LNCAP (cell line): ENCODE results near the gene LDLRAD3.

Source experiments
- CTCF ChIP-seq: fragments of 450-650 bp; IDR thresholded peaks from 2 replicates; pipeline ENCODE4 v1.5.1; 2017; ENCODE audit warnings: mild to moderate bottlenecking

LDLRAD3 gene

GRCh38 chr11:36195496-36196354 lies 251.9 kb downstream of the LDLRAD3 start:
- no peak for TF ChIP-seq CTCF

DNA sequence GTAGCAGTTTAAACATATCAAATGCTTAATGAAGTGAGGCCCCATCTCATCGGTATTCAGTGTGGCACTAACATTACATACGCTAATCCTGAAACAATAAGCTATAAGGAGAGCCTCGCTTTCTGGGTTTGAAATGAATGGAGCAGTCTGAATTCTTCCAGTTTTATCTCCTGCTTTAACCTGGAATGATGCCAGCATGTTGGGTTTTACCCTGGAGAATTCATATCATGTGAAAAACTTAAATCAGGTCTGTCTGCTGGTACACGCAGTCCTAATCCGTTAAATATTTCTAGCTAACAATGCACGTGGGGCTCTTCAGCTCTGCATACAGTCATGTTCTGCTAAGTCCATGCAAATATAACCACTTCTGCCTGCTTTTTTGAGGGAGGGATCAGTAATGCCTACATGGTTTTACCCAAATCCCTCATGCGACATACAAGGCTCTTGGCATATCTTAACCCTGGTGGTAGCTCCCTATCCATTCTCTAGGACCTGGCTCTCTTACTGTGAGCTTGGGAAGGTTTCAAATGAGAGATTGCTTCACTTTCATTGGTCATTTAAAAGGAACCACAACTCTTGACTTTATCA lies 252.6 kb downstream of the LDLRAD3 start:
- no peak for TF ChIP-seq CTCF

GRCh38 chr11:36201411-36201810 lies 257.5 kb downstream of the LDLRAD3 start:
- TF ChIP-seq CTCF = no peak

GRCh38 chr11:36205536-36205935 lies 261.7 kb downstream of the LDLRAD3 start:
- TF ChIP-seq CTCF = no peak

DNA sequence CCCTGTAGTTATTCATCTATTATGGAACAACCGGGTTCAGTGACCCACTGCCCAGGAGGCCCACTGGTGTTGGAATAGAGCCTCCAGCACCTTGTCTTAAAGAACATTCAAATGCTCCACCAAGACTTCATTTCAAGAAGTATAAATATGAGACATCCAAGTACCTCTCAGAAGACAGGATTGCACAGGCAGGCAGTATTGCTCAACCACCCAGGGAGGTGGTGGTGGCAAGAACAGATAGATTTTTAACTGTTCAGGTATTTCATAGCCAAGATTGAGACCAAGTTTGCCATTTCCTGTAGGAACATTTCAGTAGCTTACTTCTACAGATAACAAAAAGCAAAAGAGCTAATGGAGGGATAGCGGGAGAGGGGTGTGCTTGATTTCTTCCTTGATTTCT lies 266.7 kb downstream of the LDLRAD3 start:
- TF ChIP-seq CTCF = no peak

DNA sequence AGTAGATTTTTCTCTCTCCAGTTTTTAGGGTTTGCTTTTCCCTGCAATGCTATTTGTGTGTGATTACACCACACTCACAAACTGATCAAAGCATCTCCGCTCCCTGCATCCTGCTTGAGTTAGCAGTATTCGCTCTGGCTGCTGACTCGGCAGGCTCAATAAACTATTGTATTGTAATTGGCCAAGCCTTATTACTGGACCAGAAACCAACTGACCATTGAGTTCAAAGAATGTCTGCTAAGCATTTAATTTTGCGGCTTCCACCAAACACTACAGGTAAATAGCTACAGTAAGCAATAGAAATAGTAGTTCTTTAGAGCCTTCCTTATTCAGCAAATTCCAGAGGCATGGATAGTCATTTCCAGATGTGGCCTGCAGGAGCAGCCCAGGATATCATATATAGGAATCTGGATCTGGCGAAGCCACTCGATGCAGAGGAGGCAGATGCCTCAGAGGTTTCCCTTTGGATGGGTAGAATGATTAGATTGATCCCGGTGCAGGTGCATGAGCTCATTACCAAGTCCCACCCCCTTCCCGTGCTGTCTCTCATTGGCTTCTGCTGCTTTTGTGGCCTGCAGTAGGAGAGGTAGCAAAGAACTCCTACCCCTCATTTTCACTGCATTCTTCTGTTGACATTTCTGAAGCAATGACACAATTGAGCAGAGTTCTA lies 268.0 kb downstream of the LDLRAD3 start:
- TF ChIP-seq CTCF = no peak

DNA sequence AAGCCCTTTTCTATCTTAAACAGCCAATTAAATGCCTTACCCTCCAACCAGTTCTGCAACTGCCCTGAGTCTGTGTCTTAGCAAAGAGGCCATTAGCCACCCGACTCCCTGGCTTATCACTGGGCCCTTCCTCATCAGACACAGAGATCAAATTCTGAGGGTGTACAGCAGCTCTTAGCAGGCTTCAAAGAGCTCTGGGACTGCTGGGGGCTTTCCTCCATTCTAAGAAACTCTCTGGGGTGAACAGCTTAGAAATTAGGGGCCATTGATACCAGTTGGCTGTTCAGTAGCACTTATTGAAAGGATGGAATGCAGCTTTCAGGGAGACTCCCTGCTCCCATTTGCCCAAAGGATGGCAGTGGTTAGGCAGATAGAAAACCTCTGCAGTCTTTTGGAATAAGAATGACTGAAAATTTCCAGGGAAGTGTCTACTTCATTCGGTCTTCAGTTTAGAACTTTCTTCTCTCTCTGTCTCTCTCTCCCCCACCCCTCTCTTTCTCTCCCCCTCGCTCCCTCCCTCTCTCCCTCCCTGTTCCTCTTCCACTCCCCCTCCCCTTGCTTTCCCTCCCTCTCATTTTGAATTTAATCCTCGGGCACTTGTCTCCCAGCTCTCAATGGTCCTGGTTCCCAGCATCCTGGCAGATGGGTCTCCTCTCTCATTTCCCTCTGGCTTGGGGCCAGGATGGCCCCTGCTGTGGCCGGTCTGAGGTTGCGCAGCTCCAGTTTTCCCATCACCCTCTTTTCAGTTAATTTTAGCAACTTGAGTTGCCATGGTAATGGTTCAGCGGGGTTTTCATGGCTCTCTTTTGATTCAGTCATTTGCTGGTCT lies 268.9 kb downstream of the LDLRAD3 start:
- no peak for TF ChIP-seq CTCF
